ENCODE data around the gene TCERG1.

GRCh38 chr5:146513462-146513861 is 66.3 kb downstream of the TCERG1 start:
- no peak for TF ChIP-seq POLR2AphosphoS5 (IDR thresholded peaks at IDR 0.05)
- no peak for TF ChIP-seq POLR2A (IDR thresholded peaks at IDR 0.05)
- no peak for TF ChIP-seq CTCF (IDR thresholded peaks at IDR 0.05)

All from transverse colon (tissue), 4 donors.